ENCODE measurements around the gene CRYGC. TPM values are rescaled to one million over a fixed set of nuclear protein-coding genes. Genes with fewer than 3 reads are reported as not detected.
"Not testable (repeated sequence)": the region's sequence is repeated elsewhere in the genome, so short reads cannot be mapped to it uniquely, and the experiment has no call there.

CRYGC gene
- total RNA-seq, 1 donor from 2014 or later, result not detected

DNA sequence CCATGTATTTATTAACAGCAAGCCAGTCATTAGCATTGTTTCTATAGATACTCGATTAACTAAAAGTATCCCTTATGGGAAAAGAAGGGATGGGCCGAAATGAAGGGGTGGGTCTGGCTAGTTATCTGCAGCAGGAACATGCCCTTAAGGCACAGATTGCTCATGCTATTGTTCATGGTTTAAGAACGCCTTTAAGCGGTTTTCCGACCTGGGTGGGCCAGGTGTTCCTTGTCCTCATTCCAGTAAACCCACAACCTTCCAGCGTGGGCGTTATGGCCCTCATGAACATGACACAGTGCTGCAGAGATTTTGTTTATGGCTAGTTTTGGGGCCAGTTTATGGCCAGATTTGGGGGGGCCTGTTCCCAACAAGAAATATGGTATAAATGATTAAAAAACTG lies 8.7 kb upstream of the CRYGC start:
- DNase-seq (ENCODE audit: low spot score), result not testable (repeated sequence)

DNA sequence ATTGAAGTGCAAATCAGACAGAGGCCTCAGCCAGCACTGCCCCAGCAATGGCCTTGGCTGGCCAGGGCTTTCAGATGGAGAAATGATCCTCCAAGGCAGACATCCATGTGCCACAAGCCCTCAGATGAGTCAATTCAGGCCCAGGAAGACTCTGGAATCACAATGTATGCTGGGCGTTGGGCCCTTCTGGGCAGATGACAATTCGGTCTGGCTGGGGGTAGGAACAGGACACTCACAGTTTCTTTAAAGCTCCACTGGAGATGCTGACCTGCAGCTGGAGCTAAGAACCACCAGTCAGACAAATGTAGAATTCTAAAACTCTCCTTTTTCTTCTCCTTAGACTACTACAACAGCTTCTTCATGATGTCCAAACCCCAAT lies 7.1 kb upstream of the CRYGC start:
- DNase-seq (ENCODE audit: low spot score), result no peak

DNA sequence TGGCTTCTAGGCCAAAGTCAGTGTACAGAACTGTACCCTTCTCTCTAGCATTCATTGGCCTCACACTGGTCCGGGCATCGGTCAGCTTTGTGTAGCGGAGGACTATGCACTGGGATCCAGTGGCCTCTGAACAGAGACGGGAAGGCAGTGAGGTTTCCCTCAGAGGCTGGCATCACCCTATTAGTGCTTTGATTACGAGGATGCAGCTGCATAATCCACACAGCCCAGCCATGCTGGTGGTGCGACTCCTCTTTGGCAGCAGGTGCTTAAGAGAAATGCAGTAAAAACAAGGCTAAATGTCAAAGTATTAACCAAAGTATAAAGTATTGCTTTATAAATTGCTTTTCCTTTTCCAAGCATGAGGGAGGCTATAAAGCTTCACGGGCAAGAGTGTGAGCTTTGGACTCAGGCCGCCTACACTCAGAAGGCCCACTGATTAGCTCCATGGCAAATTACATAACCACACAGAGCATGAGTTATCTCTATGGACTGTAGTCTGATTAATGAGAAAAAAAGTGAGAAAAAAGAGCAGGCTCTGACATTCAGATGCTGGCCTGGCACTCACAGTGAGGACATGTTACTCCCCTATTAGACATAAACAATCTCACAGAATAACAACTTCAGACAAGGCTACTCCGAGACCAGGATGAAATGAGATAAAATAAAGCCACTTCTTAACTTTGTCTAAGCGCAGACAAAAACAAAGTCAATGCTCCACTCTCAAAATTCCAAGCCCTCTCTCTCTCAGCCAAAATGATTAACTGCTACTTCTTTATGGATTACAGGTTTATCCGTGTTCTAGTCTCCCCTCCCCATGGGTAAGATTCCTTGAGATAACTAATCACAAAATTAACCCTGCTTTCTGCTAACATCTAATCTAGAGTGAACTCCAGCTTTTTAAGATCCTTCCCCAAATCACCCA lies 6.4 kb upstream of the CRYGC start:
- no peak for DNase-seq (ENCODE audit: low spot score)

DNA sequence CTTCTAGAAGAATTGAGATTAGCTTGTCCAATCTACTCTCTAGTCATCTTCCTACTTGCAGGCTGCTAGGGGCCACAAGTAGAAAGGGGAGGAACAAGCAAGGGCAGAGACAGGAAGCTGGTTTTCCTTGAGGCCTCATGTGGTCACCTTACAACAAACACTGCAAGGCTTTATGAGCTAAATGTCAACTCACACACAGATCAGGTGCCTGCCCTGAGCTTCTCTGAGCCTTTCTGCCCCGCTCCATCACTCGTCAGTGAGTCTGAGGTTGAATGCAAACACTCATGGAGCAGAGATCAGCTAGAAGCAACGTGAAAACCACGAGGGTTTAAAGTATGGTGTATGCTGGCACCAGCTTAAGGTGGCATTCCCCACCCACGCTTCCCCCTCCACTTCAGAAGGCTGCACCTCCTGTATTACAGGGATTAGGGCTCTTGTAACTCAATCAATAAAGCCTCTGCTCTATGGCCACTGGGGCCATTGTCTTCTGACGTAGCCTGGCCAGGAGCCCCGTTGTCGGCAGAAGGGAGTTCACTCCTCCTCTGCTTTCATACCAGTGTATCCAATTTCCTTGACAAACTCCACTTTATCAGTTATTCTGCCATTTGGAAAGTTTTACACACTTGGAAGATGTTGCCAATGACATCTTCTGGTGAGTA lies 5.4 kb upstream of the CRYGC start:
- no peak for DNase-seq (ENCODE audit: low spot score)

DNA sequence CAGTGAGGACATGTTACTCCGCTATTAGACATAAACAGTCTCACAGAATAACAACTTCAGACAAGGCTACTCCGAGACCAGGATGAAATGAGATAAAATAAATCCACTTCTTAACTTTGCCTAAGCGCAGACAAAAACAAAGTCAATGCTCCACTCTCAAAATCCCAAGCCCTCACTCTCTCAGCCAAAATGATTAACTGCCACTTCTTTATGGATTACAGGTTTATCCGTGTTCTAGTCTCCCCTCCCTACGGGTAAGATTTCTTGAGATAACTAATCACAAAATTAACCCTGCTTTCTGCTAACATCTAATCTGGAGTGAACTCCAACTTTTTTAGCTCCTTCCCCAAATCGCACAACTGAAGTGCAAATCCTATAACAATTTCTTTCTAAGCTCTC lies 1.1 kb upstream of the CRYGC start:
- DNase-seq (ENCODE audit: low spot score), result no peak

DNA sequence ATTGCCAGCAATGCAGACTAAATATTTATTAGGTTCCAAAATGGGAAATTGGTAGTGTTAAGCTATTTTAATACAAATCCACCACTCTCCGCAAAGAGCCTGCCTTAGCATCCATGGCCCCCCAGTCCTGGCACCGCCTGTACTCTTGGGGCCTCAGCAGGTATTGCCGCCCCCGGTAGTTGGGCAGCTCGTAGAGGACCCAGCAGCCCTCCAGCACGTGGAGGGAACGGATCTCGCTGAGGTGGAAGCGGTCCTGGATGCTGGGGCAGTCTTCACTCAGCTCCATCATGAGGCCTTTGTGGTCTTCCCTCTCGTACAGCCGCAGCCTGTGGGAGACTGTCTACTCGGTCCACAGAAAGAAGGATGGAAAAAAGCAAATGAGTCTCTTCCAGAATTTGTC lies 1.5 kb downstream of the CRYGC start:
- no peak for DNase-seq (ENCODE audit: low spot score)

DNA sequence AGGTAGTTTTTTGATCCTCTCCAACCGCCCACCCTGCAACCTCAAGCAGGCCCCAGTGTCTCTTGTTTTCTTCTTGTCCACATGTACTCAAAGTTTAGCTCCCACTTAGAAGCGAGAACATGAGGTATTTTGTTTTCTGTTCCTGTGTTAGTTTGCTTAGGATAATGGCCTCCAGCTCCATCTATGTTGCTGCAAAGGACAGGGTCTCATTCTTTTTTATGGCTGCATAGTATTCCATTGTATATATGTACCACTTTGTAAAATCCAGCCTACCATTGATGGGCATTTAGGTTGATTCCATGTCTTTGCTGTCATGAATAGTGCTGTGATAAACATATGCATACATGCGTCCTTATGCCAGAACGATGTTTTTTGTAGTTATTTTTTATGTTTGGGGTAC lies 2.5 kb downstream of the CRYGC start:
- no peak for DNase-seq (ENCODE audit: low spot score)

DNA sequence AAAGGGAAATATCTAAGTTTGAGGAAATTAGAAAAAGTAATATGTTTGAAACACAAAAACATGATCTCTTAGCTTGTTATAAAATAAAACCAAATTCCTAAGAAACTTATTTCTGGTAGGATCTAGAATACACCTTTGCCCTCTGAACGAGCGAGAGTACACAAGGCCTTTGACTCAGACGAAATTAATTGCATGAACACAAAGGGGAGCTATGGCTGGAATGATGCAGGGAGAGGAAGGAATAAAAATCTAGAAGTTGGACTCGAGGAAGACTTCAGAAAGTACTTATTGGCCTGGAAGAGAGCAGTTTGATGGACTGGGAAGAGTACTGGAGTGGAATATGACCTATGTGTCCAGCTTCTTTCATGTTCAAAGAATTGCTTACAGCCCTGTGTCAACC lies 4.4 kb downstream of the CRYGC start:
- no peak for DNase-seq (ENCODE audit: low spot score)

DNA sequence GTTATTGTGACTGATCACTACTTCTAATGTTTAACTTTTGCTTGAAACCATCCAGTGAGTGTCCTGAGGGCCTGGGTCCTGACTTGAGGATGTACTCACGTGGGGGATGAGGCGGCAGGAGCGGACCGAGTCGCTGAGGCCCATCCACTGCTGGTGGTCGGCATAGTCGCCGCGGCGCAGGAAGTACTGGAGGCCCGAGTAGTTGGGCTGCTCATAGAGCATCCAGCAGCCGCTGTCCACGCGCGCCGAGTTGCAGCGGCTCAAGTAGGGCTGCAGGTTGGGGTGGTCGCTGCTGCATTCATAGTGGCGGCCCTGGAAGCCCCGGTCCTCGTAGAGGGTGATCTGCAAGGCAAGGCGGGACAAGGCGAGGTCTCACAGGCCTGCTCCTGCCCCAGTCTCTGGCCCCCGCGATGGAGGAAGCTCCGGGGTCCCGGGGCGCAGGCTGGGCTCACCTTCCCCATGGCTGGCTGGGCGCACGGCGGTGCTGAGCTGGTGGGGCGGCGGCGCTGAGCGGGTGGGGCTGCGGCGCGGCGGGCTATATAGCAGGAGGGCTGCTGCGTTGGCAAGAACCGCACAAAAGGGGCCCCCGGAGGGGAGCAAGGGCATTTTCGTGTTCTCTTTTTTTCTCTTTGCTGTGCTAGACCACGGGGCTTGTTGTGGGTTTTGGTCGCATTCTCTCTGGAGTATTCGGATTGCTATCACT lies 5.5 kb downstream of the CRYGC start, which contains the start of gene CRYGD:
Gene CRYGD, minus strand, starts transcription at position 512 of the 703 bp plus-strand sequence. Its CDS starts 51 bp downstream, at position 461.
- not testable (repeated sequence) for DNase-seq (ENCODE audit: low spot score)

DNA sequence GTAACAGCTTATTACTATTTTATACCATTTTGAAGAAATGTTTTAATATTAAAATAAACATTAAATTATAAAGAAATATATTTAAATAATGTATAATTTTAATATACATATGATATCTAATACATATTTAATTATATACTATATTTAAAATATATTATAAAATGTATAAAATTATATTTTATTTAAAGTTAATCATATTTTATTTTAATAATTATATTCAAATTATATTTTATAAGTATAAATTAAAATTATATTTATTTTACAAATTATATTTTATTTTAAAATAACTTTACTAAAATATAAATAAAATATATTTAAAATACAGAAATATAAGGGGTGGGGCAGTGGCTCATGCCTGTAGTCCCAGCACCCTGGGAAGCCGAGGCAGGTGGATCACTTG lies 7.4 kb downstream of the CRYGC start:
- no peak for DNase-seq (ENCODE audit: low spot score)

DNA sequence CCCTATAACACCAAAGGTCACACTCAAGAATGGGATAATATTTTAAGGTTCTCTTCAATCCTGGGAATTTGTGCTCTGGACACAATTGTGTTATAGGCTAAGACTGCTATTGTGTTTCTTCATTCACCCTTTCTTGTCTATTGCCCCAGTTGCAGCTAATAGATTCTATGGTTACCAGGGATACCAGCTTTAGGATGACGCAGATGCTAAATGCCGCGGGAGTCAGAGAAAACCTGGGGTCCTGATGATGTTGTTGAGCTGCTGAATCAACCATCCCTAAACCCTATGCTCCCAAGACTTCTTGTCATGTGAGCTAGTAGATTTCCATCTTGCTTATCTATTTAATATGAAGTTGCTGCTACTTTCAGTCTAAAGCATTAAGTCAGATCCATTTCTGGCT lies 10.7 kb downstream of the CRYGC start:
- no peak for DNase-seq (ENCODE audit: low spot score)

DNA sequence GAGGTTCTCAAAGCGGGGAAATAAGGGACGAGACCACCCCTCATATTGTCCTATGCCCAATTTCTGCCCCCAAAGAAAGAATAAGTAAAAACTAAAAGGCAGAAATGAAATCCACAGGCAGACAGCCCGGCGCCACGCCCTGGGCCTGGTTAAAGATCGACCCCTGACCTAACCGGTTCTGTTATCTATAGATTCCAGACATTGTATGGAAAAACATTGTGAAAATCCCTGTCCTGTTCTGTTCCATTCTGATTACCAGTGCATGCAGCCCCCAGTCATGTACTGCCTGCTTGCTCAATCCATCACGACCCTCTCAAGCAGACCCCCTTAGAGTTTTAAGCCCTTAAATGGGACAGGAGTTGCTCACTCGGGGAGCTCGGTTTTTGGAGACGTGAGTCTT lies 12.2 kb downstream of the CRYGC start:
- not testable (repeated sequence) for DNase-seq (ENCODE audit: low spot score)

DNA sequence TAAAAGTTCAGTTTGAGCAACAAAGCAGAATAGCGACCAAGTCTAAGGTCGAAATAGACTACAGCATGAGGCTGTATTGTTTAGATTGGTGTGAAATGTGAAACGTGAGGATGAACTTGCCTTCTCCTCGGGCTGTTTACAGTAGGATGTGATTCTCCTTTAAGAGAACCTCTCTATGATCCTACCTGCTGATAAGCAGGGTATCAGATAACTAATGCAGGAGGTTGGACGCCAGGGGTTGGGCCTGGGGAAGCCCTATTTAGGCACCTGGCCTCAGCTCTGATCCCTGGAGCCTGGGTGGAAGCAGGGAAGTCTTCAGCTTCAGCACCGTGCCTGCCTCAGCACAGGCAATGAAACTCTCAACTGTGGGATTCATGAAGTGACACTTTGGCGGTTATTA lies 16.7 kb downstream of the CRYGC start:
- no peak for DNase-seq (ENCODE audit: low spot score)

DNA sequence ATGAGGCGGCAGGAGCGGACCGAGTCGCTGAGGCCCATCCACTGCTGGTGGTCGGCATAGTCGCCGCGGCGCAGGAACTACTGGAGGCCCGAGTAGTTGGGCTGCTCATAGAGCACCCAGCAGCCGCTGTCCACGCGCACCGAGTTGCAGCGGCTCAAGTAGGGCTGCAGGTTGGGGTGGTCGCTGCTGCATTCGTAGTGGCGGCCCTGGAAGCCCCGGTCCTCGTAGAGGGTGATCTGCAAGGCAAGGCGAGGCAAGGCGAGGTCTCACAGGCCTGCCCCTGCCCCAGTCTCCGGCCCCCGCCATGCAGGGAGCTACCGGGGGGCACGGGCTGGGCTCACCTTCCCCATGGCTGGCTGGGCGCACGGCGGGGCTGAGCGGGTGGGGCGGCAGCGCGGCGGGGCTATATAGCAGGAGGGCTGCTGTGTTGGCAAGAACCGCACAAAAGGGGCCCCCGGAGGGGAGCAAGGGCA lies 17.3 kb downstream of the CRYGC start:
- DNase-seq (ENCODE audit: low spot score), result not testable (repeated sequence)

DNA sequence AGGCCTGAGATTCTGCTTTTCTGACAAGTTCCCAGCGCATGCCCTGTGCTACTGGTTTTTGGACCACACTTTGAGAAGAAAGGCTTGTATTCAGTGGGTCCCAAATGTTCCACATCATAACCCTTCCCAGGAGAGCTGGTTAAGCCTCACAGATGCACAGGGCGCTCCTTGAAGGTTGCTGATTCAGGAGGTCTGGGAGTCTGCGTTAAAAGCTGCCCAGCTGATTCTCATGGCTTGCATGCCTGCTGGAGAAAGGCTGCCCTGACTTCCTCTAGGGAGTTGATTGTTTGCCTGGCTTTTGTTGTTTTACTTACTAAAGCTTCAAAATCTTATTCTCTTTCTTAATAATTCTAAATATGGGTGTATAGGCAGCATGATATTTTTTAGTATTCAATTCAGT lies 26.0 kb downstream of the CRYGC start:
- no peak for DNase-seq (ENCODE audit: low spot score)

DNA sequence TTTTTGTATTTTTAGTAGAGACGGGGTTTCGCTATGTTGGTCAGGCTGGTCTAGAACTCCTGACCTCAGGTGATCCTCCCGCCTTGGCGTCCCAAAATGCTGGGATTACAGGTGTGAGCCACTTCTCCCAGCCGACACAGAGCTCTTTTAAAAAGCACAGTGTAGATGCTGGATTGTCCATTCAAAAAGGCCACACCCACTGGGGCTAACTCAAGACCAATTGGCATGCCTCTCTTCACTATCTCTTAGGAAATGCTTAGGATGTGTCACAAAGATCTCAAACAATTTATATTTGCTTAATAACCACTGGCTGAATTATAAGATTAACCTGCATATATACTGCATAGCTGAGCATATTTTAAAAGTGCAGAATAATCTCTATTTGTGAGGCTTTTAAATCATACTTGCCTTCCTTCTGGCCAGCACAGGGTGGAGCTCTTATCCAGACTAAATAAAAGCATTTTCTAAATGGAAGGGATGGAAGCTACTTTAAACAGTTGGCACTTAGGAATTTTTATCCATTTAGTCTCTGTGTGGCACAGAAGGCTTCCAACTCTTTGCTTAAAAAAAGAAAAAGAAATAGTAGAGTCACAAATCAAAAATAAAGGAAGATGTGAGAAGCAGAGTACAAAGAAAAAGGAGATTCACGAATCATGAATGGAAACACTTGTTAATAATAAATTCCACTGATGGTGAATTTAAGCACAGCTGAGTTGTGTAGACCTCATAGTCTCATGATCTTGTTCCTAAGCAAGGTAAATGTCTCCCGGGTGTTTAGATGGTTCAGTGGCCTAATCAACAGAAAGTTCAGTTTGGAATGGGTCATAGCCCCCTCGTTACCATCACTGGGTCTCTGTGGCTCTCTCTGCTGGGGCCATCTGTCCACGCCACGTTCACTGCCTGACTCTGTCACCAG lies 27.7 kb downstream of the CRYGC start:
- DNase-seq (ENCODE audit: low spot score), result no peak

DNA sequence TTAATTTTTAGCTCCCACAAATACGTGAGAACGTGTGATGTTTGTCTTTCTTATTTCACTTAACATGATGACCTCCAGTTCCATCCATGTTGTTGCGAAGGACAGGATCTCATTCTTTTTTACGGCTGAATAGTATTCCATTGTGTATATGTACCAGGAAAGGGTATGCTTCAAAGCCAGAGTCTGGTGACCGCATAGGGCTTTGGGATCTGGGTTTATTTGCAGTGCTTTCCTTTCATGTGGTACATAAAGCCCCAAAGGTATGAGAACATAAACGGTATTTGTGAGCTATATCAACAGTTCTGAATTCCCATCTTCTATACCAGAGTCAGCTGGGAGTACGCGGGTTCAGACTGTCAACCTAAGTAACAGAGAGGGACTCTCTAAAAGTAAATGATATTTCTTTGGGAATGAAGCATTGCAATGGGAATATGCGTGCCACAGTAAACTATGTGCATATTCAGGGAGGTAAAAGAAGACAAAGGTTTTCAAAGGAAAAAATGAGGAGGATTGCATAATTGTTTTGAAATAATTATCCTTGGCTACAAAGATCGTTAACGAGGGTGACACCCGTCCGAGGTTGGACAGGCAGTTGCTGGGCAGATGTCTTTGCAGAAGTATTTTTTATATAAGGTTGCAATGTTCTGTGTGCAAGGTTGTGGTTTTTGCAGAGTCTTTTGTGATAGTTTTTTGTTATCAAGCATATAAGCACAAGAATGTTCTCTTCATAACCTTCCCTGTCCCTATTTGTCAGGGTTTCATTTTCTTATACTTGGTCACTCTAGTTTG lies 29.8 kb downstream of the CRYGC start:
- DNase-seq (ENCODE audit: low spot score), result no peak

DNA sequence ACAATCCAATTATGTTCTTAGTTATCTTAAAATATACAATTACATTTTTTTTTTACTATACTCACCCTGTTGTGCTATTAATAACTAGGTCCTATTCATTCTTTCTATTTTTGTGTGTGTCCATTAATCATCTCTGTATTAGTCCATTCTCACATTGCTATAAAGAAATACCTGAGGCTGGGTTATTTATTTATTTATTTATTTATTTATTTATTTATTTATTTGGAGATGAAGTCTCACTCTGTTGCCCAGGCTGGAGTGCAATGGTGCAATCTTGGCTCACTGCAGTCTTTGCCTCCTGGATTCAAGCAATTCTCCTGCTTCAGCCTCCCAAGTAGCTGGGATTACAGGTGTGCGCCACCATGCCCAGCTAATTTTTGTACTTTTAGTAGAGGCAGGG lies 30.9 kb downstream of the CRYGC start:
- not testable (repeated sequence) for DNase-seq (ENCODE audit: low spot score)

DNA sequence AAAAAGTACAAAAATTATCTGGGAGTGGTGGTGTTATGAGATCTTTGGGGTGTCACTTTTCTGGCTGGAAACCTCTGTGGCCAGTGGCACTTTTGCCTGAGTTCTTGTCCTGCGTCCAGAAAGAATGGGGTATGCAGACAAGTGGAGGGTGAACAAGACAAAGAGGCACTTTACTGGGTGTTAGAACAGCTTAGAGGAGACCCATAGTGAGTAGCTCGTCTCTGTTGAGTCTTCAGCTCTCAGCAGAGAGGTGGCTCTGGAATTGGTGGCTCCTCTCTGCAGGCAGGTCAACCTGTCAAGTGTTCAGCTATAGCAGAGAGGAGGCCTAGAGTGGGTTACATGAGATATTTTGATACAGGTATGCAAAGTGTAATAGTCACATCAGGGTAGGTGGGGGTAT lies 31.4 kb downstream of the CRYGC start:
- DNase-seq (ENCODE audit: low spot score), result no peak

DNA sequence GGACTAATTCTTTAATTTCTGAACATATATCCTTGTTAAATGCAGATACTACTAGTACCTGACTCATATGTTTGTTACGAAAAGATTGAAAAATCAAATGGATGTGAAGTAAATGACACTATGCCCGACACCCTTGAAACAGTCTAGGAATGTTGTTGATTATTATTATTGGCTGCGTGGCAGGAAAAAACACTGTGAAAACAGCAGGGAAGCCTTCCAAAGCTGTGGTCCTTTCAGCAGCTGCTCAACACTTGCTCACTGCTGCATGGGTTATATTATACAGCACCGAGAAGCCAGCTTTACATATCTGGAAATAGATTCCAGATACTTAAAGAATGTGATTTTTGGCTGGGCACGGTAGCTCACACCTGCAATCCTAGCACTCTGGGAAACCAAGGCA lies 31.8 kb downstream of the CRYGC start:
- DNase-seq (ENCODE audit: low spot score), result no peak

DNA sequence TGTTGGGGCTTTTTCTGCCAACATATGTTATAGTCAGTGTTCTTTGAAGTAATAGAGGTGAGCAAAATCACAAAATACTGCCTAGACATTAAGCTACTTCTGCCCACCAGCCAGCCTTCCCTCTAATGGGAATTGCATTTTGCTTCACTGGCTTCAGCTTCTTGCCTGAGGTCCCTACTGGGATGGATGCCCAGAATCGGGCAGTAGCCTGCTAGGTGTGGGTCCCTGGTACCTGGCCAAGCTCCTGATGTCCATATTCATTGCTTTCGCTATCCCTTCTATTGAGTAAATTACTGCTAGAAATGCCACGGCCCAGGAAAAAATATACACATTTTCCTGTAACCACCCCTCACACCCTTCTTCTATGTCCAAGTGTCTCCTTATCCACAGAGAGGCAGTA lies 32.3 kb downstream of the CRYGC start:
- DNase-seq (ENCODE audit: low spot score), result no peak

All from mucosa of gallbladder (tissue), 1 donor.